Stimulated activated CD8-positive, alpha-beta memory T cell treated with anti-CD3 and anti-CD28 coated beads, Interleukin-7, amount 100 ng/mL, for 24 hours (primary cell): ENCODE measurements around the gene SBK1.
"Not testable (repeated sequence)": the region's sequence is repeated elsewhere in the genome, so short reads cannot be mapped to it uniquely, and the experiment has no call there.

ENCODE experiments used
- DNase-seq: peaks from one replicate; pipeline ENCODE4 v3.0.0-alpha.2; 2020; ENCODE audit warnings: low read depth

SBK1 gene

GRCh38 chr16:28308794-28309584 lies 16.7 kb downstream of the SBK1 start:
- no peak for DNase-seq

- DNase-seq = peak; percentile 66
These were observed 17.5 kb downstream of the SBK1 start for GRCh38 chr16:28309811-28310311.

- no peak for DNase-seq
These were observed 18.5 kb downstream of the SBK1 start for GRCh38 chr16:28310796-28311195.

- no peak for DNase-seq
These were observed 19.1 kb downstream of the SBK1 start for GRCh38 chr16:28311413-28311812.

GRCh38 chr16:28311913-28312312 lies 19.6 kb downstream of the SBK1 start:
- no peak for DNase-seq

- no peak for DNase-seq
These were observed 20.0 kb downstream of the SBK1 start for GRCh38 chr16:28312327-28312726.

- no peak for DNase-seq
These were observed 21.3 kb downstream of the SBK1 start for GRCh38 chr16:28313587-28313986.

- DNase-seq = no peak
These were observed 23.7 kb downstream of the SBK1 start for GRCh38 chr16:28316054-28316453.

- DNase-seq = peak; percentile 65
These were observed 24.9 kb downstream of the SBK1 start for GRCh38 chr16:28317040-28317880.

GRCh38 chr16:28318042-28318744 lies 25.9 kb downstream of the SBK1 start:
- DNase-seq = no peak

- no peak for DNase-seq
These were observed 27.2 kb downstream of the SBK1 start for GRCh38 chr16:28319476-28320022.

GRCh38 chr16:28320023-28320561 lies 27.8 kb downstream of the SBK1 start:
- DNase-seq = no peak

- DNase-seq = no peak
These were observed 28.4 kb downstream of the SBK1 start for GRCh38 chr16:28320741-28321140.

- no peak for DNase-seq
These were observed 29.5 kb downstream of the SBK1 start for GRCh38 chr16:28321700-28322411.

GRCh38 chr16:28324235-28324886 lies 32.0 kb downstream of the SBK1 start:
- no peak for DNase-seq

GRCh38 chr16:28324887-28325279 lies 32.6 kb downstream of the SBK1 start:
- DNase-seq = no peak

GRCh38 chr16:28326881-28327610 lies 34.7 kb downstream of the SBK1 start:
- peak; percentile 56 for DNase-seq

GRCh38 chr16:28330232-28330631 lies 37.9 kb downstream of the SBK1 start:
- not testable (repeated sequence) for DNase-seq

- DNase-seq = not testable (repeated sequence)
These were observed 38.7 kb downstream of the SBK1 start for GRCh38 chr16:28330981-28331380.

GRCh38 chr16:28332632-28333031 lies 40.3 kb downstream of the SBK1 start:
- not testable (repeated sequence) for DNase-seq
